KMS-11 (cell line): Measurements from ENCODE around the gene GPN3.
"Not testable (repeated sequence)": the region's sequence is repeated elsewhere in the genome, so short reads cannot be mapped to it uniquely, and the experiment has no call there.

Experiments used
- H2AFZ ChIP-seq: fragments of 200-600 bp; sonication (generic); 2 replicates; pipeline ENCODE4 v1.6.1; 2016; ENCODE audit warnings: antibody characterized with exemption, mixed run types, low read depth
- H3K27ac ChIP-seq: fragments of 200-600 bp; sonication (generic); 2 replicates; pipeline ENCODE4 v1.6.1; 2016; ENCODE audit warnings: mild to moderate bottlenecking, mixed run types
- H3K27me3 ChIP-seq: fragments of 200-600 bp; sonication (generic); 2 replicates; pipeline ENCODE4 v1.6.1; 2017; ENCODE audit warnings: mild to moderate bottlenecking, low read depth, mixed run types, moderate library complexity; ENCODE audit not compliant: insufficient read depth
- H3K36me3 ChIP-seq: fragments of 200-600 bp; sonication (generic); 2 replicates; pipeline ENCODE4 v1.6.1; 2017; ENCODE audit warnings: mild to moderate bottlenecking, mixed run types; ENCODE audit not compliant: insufficient read depth
- H3K4me1 ChIP-seq: fragments of 200-600 bp; sonication (generic); 2 replicates; pipeline ENCODE4 v1.6.1; 2016; ENCODE audit warnings: mild to moderate bottlenecking, low read depth, mixed run types; ENCODE audit not compliant: poor library complexity, severe bottlenecking
- H3K4me2 ChIP-seq: fragments of 200-600 bp; sonication (generic); 2 replicates; pipeline ENCODE4 v1.7.0; 2016; ENCODE audit warnings: mild to moderate bottlenecking, mixed run types
- H3K4me3 ChIP-seq: fragments of 200-600 bp; sonication (generic); IDR thresholded peaks from 2 replicates; pipeline ENCODE4 v1.6.1; 2017; ENCODE audit warnings: low read depth, low read length, mixed read lengths; ENCODE audit not compliant: insufficient read depth
- H3K79me2 ChIP-seq: fragments of 200-600 bp; sonication (generic); 2 replicates; pipeline ENCODE4 v1.6.1; 2016; ENCODE audit warnings: low read depth, mixed run types; ENCODE audit not compliant: insufficient read depth
- H3K9ac ChIP-seq: fragments of 200-600 bp; sonication (generic); 2 replicates; pipeline ENCODE4 v1.6.1; 2016; ENCODE audit warnings: mild to moderate bottlenecking, mixed run types
- H4K20me1 ChIP-seq: fragments of 200-600 bp; sonication (generic); 2 replicates; pipeline ENCODE4 v1.6.1; 2016; ENCODE audit warnings: mild to moderate bottlenecking, mixed run types; ENCODE audit not compliant: insufficient read depth
- CTCF ChIP-seq: fragments of 200-600 bp; sonication (generic); conservative IDR thresholded peaks from 2 replicates; pipeline ENCODE4 v1.6.1; 2017; ENCODE audit warnings: low read depth, mild to moderate bottlenecking, antibody characterized with exemption, low read length, moderate library complexity, mixed read lengths

Gene GPN3

GRCh38 chr12:110436231-110436630 is 31.8 kb downstream of the GPN3 start:
- Histone ChIP-seq H3K27me3 (no peaks in the 10 kb centered on the region), H3K79me2 (no peaks in the 10 kb centered on the region), H4K20me1 (no peaks in the 10 kb centered on the region), H2AFZ (no peak overlapping the region), H3K9ac (no peak overlapping the region), H3K4me2 (no peak overlapping the region), H3K4me1 (peaks cover under 1% of the 10 kb centered on the region), H3K4me3 (no peak overlapping the region), H3K36me3 (no peaks in the 10 kb centered on the region), H3K27ac (no peak overlapping the region)
- no peak for TF ChIP-seq CTCF

DNA sequence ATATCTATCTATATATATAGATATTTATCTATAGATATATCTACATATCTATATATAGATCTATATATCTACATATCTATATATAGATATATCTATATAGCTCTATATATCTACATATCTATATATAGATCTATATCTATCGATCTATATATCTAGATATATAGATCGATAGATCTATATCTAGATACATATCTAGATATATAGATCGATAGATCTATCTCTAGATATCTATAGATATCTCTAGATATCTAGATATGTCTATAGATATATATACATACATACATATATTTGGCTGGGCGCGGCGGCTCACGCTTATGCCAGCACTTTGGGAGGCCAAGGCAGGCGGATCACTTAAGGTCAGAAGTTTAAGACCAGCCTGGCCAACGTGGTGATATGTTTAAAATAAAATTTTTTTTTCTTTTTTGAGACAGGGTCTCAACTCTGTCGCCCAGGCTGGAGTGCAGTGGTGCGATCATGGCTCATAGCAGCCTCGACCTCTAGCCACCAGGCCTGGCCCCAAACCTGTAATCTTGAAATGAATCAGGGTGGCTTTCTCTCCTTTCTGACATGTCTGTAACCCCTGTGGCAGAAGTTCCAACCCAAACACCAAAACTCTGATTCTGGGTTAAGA is 36.0 kb downstream of the GPN3 start:
- TF ChIP-seq CTCF, result no peak
- Histone ChIP-seq H3K4me3 (no peak overlapping the region), H3K4me2 (no peak overlapping the region), H3K27ac (no peak overlapping the region), H3K27me3 (no peaks in the 10 kb centered on the region), H2AFZ (no peak overlapping the region), H3K4me1 (peaks cover 4% of the 10 kb centered on the region), H3K36me3 (no peaks in the 10 kb centered on the region), H3K9ac (no peak overlapping the region), H4K20me1 (no peaks in the 10 kb centered on the region), H3K79me2 (no peaks in the 10 kb centered on the region)

- not testable (repeated sequence) for H3K27ac ChIP-seq, H3K4me3 ChIP-seq, H3K4me1 ChIP-seq, H3K9ac ChIP-seq, H2AFZ ChIP-seq, H3K27me3 ChIP-seq, H3K4me2 ChIP-seq, H4K20me1 ChIP-seq, H3K36me3 ChIP-seq, H3K79me2 ChIP-seq
Measured at GRCh38 chr12:110429676-110430075, 38.4 kb downstream of the GPN3 start.

GRCh38 chr12:110426406-110426805 is 41.7 kb downstream of the GPN3 start:
- Histone ChIP-seq H3K4me1 (peaks cover 4% of the 10 kb centered on the region), H3K36me3 (no peaks in the 10 kb centered on the region), H4K20me1 (no peaks in the 10 kb centered on the region), H3K79me2 (no peaks in the 10 kb centered on the region), H3K4me3 (no peak overlapping the region), H3K4me2 (no peak overlapping the region), H3K27me3 (no peaks in the 10 kb centered on the region), H2AFZ (no peak overlapping the region), H3K27ac (no peak overlapping the region), H3K9ac (no peak overlapping the region)
- no peak for TF ChIP-seq CTCF

DNA sequence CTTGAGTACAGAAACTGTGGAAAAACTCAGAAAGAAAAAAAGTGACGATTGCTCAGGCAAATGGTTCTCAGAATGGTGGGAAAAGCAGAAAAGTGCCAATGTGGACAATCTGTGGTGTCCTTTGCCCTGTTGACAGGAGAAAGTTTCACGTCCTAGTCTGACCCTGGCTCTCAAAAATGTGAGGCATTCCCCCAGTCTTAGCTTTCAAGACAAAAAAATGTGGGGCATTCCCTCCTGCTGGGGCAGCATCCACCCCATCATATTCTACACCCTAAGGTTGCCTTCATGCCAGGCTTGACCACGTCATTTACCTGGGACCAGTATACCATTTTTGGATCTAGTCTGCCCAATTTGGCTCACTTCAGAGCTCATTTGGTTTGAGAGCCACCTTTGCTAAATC is 43.8 kb downstream of the GPN3 start:
- Histone ChIP-seq H2AFZ (no peak overlapping the region), H3K4me2 (no peak overlapping the region)

More for the DNA sequence above, 43.8 kb downstream of the GPN3 start:
- H4K20me1 ChIP-seq, result no peaks in the 10 kb centered on the region
- H3K27me3 ChIP-seq, result no peaks in the 10 kb centered on the region
- H3K79me2 ChIP-seq, result no peaks in the 10 kb centered on the region
- no peaks in the 10 kb centered on the region for H3K4me1 ChIP-seq
- TF ChIP-seq CTCF, result no peak
- H3K36me3 ChIP-seq, result no peaks in the 10 kb centered on the region
- H3K9ac ChIP-seq, result no peak overlapping the region
- no peak overlapping the region for H3K27ac ChIP-seq
- H3K4me3 ChIP-seq, result no peak overlapping the region
